ENCODE results near the gene DAP3. TPM values are rescaled to one million over a fixed set of nuclear protein-coding genes. Genes with fewer than 3 reads are reported as not detected.

The DAP3 gene
- total and polyA plus RNA-seq, 10 of the 15 experiments (the other 5 are each of a cell fraction or from before 2014, with no cell fraction given): 60.0 to 223 (median 138) TPM

- Histone ChIP-seq H3K27ac (ENCODE audit: control insufficient read depth, insufficient read depth) (no peak overlapping the region), H3K4me3 (no peak overlapping the region), H3K9ac (ENCODE audit: control insufficient read depth, insufficient read depth, low read length) (no peak overlapping the region), H4K20me1 (ENCODE audit: control insufficient read depth, insufficient read depth) (no peaks in the 10 kb centered on the region), H3K27me3 (replicated peaks in 1 of 2; ENCODE audit: control insufficient read depth in 2 of 2, insufficient read depth in 2 of 2, low read length in 1 of 2) (no peaks in the 10 kb centered on the region), H3K36me3 (ENCODE audit: control insufficient read depth in 2 of 2, insufficient read depth in 2 of 2, low read length in 1 of 2) (no peaks in the 10 kb centered on the region), H2AFZ (ENCODE audit: control insufficient read depth, low read depth, low read length) (no peak overlapping the region), H3K4me1 (ENCODE audit: control insufficient read depth, insufficient read depth, low read length) (no peaks in the 10 kb centered on the region), H3K9me3 (replicated peaks; ENCODE audit: control insufficient read depth, insufficient read depth, low read length) (peaks cover 6% of the 10 kb centered on the region; the same call in 2 of the 3 replicates), H3K79me2 (ENCODE audit: control insufficient read depth, insufficient read depth, low read length) (no peaks in the 10 kb centered on the region), H3K4me2 (ENCODE audit: control insufficient read depth, insufficient read depth) (no peak overlapping the region)
- intact Hi-C loops (cut with micrococcal nuclease; ENCODE audit: unreplicated experiment): no loop called here
- RAD21 ChIA-PET (ENCODE audit: unreplicated experiment): no interaction called here
- POLR2A ChIA-PET: interaction anchor here (0.5 kb wide), 1 partner anchor 386 kb away, joined by 4 read pairs; no protein-coding TSS in a partner anchor
- CTCF ChIA-PET: no interaction called here
- WGBS (ENCODE audit: insufficient coverage, insufficient replicate concordance, low lambda C conversion rate, missing lambda C conversion rate): 67% methylated on average over 4 of the region's 4 CpGs
- no TSS peak for BruUV-seq (replicated peaks)
- SMC1A ChIA-PET (ENCODE audit: uncharacterized antibody, unreplicated experiment): no interaction called here
- ATAC-seq (no peak), FAIRE-seq (no peak), DNase-seq (ENCODE audit: low read depth, low spot score) (no peak)
- in situ Hi-C loops (cut with MboI): no loop called here
- TF ChIP-seq, protein P1, sequence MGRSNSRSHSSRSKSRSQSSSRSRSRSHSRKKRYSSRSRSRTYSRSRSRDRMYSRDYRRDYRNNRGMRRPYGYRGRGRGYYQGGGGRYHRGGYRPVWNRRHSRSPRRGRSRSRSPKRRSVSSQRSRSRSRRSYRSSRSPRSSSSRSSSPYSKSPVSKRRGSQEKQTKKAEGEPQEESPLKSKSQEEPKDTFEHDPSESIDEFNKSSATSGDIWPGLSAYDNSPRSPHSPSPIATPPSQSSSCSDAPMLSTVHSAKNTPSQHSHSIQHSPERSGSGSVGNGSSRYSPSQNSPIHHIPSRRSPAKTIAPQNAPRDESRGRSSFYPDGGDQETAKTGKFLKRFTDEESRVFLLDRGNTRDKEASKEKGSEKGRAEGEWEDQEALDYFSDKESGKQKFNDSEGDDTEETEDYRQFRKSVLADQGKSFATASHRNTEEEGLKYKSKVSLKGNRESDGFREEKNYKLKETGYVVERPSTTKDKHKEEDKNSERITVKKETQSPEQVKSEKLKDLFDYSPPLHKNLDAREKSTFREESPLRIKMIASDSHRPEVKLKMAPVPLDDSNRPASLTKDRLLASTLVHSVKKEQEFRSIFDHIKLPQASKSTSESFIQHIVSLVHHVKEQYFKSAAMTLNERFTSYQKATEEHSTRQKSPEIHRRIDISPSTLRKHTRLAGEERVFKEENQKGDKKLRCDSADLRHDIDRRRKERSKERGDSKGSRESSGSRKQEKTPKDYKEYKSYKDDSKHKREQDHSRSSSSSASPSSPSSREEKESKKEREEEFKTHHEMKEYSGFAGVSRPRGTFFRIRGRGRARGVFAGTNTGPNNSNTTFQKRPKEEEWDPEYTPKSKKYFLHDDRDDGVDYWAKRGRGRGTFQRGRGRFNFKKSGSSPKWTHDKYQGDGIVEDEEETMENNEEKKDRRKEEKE (IDR thresholded peaks at IDR 0.05): no peak
- TF ChIP-seq, protein P2, sequence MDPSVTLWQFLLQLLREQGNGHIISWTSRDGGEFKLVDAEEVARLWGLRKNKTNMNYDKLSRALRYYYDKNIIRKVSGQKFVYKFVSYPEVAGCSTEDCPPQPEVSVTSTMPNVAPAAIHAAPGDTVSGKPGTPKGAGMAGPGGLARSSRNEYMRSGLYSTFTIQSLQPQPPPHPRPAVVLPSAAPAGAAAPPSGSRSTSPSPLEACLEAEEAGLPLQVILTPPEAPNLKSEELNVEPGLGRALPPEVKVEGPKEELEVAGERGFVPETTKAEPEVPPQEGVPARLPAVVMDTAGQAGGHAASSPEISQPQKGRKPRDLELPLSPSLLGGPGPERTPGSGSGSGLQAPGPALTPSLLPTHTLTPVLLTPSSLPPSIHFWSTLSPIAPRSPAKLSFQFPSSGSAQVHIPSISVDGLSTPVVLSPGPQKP (IDR thresholded peaks at IDR 0.05; ENCODE audit: low read depth, low read length): no peak
- TF ChIP-seq MYC (IDR thresholded peaks at IDR 0.05; ENCODE audit: insufficient read depth, insufficient read length, insufficient replicate concordance, low read length, severe bottlenecking) (no peak), ATF3 (IDR thresholded peaks at IDR 0.05; ENCODE audit: borderline replicate concordance, extremely low read depth, low read depth, low read length) (no peak), POLR2AphosphoS5 (IDR thresholded peaks at IDR 0.05; ENCODE audit: low read length) (no peak), POLR2A (IDR thresholded peaks at IDR 0.05; ENCODE audit: low read depth, low read length) (no peak), CREB1 (IDR thresholded peaks at IDR 0.05; ENCODE audit: low read depth) (no peak), E2F8 (IDR thresholded peaks at IDR 0.05; ENCODE audit: low read depth, partially characterized antibody) (no peak), HDGF (IDR thresholded peaks at IDR 0.05) (no peak), CHD2 (IDR thresholded peaks at IDR 0.05; ENCODE audit: borderline replicate concordance, low read depth, low read length) (no peak), SUPT20H (IDR thresholded peaks at IDR 0.05; ENCODE audit: borderline replicate concordance, control insufficient read depth, low read depth, low read length) (no peak), IKZF2 (IDR thresholded peaks at IDR 0.05) (no peak), YBX1 (IDR thresholded peaks at IDR 0.05) (no peak), NFYA (IDR thresholded peaks at IDR 0.05; ENCODE audit: borderline replicate concordance, low read depth, low read length) (no peak), ZBED1 (IDR thresholded peaks at IDR 0.05; ENCODE audit: borderline replicate concordance) (no peak), SMC3 (IDR thresholded peaks at IDR 0.05; ENCODE audit: borderline replicate concordance, low read length) (no peak), ASH2L (IDR thresholded peaks at IDR 0.05; ENCODE audit: borderline replicate concordance, low read depth) (no peak)
Observed at GRCh38 chr1:155645034-155645598, 43.8 kb upstream of the DAP3 start.

All from GM12878 (cell line).